H1 (cell line): ENCODE data around the gene SPATS2. TPM values are rescaled to one million over a fixed set of nuclear protein-coding genes. Genes with fewer than 3 reads are reported as not detected.

Experiments
- EGR1 ChIP-seq: IDR thresholded peaks from 2 replicates; pipeline ENCODE4 v1.6.1; 2011; ENCODE audit warnings: low read depth, low read length, borderline replicate concordance
- KDM5A ChIP-seq: fragments of 200-600 bp; IDR thresholded peaks from 2 replicates; pipeline ENCODE4 v1.7.1; 2012; ENCODE audit warnings: mild to moderate bottlenecking, low read length, inconsistent platforms, mixed read lengths
- RFX5 ChIP-seq: IDR thresholded peaks from 2 replicates; pipeline ENCODE4 v1.6.1; 2011; ENCODE audit warnings: low read depth, low read length, improper control_type of control experiment, borderline replicate concordance
- polyA plus RNA-seq, 7 experiments: library from polyadenylated mRNA; depleted of rRNA in 3 of 7; stranded (reverse) in 5 of 7; unstranded in 2 of 7; fragments of >200 nt in 5 of 7; fragments of 200-250 nt in 2 of 7; gene quantifications; 1 replicate in 5 of 7; 2 replicates in 1 of 7; 4 replicates in 1 of 7; pipeline versions ENCODE4 v1.2.1 to v1.2.3, GENCODE V29; 2011 to 2013; ENCODE audit warnings: missing spikeins in 2 of 7, mixed read lengths in 2 of 7
- total RNA-seq: library from RNA; stranded (reverse); fragmentation: NEBNext Ultra II Directional; extraction: Animal tissue kit (Norgen Biotek cat#: 25700); gene quantifications from 2 replicates; pipeline ENCODE4 v1.2.1, GENCODE V29; 2021
- TF ChIP-seq, protein P1 (sequence below): fragments of 300-600 bp; sonication (generic); IDR thresholded peaks from 2 replicates; pipeline ENCODE4 v1.7.1; 2012; ENCODE audit warnings: low read length, moderate library complexity, mild to moderate bottlenecking, inconsistent platforms; ENCODE audit not compliant: insufficient replicate concordance

The SPATS2 gene
- total and polyA plus RNA-seq, 2 of the 8 experiments (the other 6 are each of a cell fraction or from before 2014, with no cell fraction given) = 19.2 to 24.5 TPM

DNA sequence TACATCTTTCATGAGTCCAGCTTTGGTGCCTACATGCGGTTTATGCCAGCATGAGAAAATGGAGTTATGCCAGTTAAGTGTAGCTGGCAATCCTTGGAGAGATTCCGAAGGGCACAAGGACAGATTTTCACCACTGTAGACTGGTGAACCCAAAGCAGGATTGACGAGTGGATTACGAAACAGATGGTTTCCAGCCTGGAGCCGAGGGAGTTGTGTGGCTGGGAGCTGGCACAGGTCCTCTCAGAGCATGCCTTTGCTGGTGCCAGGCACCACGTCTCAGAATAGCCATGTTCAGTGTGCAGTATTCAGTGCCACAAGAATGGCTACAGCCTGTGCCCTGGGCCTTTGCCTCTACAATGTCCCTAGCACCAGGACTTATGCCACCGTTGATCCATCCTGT lies 184.8 kb downstream of the SPATS2 start (continued):
- TF ChIP-seq, protein P1, sequence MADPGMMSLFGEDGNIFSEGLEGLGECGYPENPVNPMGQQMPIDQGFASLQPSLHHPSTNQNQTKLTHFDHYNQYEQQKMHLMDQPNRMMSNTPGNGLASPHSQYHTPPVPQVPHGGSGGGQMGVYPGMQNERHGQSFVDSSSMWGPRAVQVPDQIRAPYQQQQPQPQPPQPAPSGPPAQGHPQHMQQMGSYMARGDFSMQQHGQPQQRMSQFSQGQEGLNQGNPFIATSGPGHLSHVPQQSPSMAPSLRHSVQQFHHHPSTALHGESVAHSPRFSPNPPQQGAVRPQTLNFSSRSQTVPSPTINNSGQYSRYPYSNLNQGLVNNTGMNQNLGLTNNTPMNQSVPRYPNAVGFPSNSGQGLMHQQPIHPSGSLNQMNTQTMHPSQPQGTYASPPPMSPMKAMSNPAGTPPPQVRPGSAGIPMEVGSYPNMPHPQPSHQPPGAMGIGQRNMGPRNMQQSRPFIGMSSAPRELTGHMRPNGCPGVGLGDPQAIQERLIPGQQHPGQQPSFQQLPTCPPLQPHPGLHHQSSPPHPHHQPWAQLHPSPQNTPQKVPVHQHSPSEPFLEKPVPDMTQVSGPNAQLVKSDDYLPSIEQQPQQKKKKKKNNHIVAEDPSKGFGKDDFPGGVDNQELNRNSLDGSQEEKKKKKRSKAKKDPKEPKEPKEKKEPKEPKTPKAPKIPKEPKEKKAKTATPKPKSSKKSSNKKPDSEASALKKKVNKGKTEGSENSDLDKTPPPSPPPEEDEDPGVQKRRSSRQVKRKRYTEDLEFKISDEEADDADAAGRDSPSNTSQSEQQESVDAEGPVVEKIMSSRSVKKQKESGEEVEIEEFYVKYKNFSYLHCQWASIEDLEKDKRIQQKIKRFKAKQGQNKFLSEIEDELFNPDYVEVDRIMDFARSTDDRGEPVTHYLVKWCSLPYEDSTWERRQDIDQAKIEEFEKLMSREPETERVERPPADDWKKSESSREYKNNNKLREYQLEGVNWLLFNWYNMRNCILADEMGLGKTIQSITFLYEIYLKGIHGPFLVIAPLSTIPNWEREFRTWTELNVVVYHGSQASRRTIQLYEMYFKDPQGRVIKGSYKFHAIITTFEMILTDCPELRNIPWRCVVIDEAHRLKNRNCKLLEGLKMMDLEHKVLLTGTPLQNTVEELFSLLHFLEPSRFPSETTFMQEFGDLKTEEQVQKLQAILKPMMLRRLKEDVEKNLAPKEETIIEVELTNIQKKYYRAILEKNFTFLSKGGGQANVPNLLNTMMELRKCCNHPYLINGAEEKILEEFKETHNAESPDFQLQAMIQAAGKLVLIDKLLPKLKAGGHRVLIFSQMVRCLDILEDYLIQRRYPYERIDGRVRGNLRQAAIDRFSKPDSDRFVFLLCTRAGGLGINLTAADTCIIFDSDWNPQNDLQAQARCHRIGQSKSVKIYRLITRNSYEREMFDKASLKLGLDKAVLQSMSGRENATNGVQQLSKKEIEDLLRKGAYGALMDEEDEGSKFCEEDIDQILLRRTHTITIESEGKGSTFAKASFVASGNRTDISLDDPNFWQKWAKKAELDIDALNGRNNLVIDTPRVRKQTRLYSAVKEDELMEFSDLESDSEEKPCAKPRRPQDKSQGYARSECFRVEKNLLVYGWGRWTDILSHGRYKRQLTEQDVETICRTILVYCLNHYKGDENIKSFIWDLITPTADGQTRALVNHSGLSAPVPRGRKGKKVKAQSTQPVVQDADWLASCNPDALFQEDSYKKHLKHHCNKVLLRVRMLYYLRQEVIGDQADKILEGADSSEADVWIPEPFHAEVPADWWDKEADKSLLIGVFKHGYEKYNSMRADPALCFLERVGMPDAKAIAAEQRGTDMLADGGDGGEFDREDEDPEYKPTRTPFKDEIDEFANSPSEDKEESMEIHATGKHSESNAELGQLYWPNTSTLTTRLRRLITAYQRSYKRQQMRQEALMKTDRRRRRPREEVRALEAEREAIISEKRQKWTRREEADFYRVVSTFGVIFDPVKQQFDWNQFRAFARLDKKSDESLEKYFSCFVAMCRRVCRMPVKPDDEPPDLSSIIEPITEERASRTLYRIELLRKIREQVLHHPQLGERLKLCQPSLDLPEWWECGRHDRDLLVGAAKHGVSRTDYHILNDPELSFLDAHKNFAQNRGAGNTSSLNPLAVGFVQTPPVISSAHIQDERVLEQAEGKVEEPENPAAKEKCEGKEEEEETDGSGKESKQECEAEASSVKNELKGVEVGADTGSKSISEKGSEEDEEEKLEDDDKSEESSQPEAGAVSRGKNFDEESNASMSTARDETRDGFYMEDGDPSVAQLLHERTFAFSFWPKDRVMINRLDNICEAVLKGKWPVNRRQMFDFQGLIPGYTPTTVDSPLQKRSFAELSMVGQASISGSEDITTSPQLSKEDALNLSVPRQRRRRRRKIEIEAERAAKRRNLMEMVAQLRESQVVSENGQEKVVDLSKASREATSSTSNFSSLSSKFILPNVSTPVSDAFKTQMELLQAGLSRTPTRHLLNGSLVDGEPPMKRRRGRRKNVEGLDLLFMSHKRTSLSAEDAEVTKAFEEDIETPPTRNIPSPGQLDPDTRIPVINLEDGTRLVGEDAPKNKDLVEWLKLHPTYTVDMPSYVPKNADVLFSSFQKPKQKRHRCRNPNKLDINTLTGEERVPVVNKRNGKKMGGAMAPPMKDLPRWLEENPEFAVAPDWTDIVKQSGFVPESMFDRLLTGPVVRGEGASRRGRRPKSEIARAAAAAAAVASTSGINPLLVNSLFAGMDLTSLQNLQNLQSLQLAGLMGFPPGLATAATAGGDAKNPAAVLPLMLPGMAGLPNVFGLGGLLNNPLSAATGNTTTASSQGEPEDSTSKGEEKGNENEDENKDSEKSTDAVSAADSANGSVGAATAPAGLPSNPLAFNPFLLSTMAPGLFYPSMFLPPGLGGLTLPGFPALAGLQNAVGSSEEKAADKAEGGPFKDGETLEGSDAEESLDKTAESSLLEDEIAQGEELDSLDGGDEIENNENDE = no peak
- no peak for TF ChIP-seq EGR1
- TF ChIP-seq KDM5A = no peak
- TF ChIP-seq RFX5 = no peak
